ENCODE results near the gene UACA. TPM values are rescaled to one million over a fixed set of nuclear protein-coding genes. Genes with fewer than 3 reads are reported as not detected.

Gene UACA
- total and polyA plus RNA-seq, 2 of the 8 experiments (the other 6 are each of a cell fraction or from before 2014, with no cell fraction given) = 28.6 to 38.9 TPM

GRCh38 chr15:70781236-70781635 lies 17.9 kb upstream of the UACA start:
- no peak overlapping the region for H4K91ac ChIP-seq (replicated peaks; ENCODE audit: insufficient read length, low read length)
- H2AK5ac ChIP-seq (ENCODE audit: low read depth, low read length) = no peak overlapping the region
- TF ChIP-seq ATF2 (IDR thresholded peaks at IDR 0.05; ENCODE audit: low read length) = no peak
- no peak for TF ChIP-seq YY1 (IDR thresholded peaks at IDR 0.05; ENCODE audit: low read depth, low read length)
- TF ChIP-seq SIRT6 (IDR thresholded peaks at IDR 0.05; ENCODE audit: low read length) = no peak
- TF ChIP-seq CHD2 (IDR thresholded peaks at IDR 0.05; ENCODE audit: low read length) = no peak
- no peak for TF ChIP-seq SAP30 (IDR thresholded peaks at IDR 0.05; ENCODE audit: insufficient read depth, insufficient replicate concordance, low read length)
- TF ChIP-seq POLR2A (IDR thresholded peaks at IDR 0.05; ENCODE audit: control extremely low read depth in 1 of 2, low read depth in 2 of 2, low read length in 2 of 2) = no peak
- no peak for TF ChIP-seq BACH1 (IDR thresholded peaks at IDR 0.05; ENCODE audit: low read length)
- no peak for TF ChIP-seq SRF (IDR thresholded peaks at IDR 0.05; ENCODE audit: low read depth, low read length)
- H3K14ac ChIP-seq (ENCODE audit: insufficient read length) = no peak overlapping the region
- WGBS, 2 experiments (ENCODE audit: extremely low coverage in 1 of 2, insufficient coverage in 1 of 2, insufficient read length in 1 of 2, insufficient replicate concordance in 2 of 2, low coverage in 1 of 2, low lambda C conversion rate in 2 of 2, missing lambda C conversion rate in 1 of 2) = 88% methylated on average over 4 of the region's 5 CpGs; no CpG with 5 or more reads in 1 of the 2 experiments
- H3K23me2 ChIP-seq (ENCODE audit: low read depth, low read length) = no peaks in the 10 kb centered on the region; the same call in 1 of the 2 replicates
- H3K36me3 ChIP-seq (ENCODE audit: control insufficient read depth in 2 of 4, insufficient read depth in 4 of 4, low read length in 3 of 4) = no peaks in the 10 kb centered on the region
- H4K8ac ChIP-seq (ENCODE audit: extremely low read depth, insufficient read depth, low read length) = no peak overlapping the region
- no peaks in the 10 kb centered on the region for H3K4me1 ChIP-seq (replicated peaks in 1 of 4; ENCODE audit: control insufficient read depth in 3 of 4, insufficient read depth in 4 of 4, low read length in 3 of 4)
- POLR2A ChIA-PET (ENCODE audit: partially characterized antibody) = no interaction called here
- no peak for FAIRE-seq
- no peaks in the 10 kb centered on the region for H4K20me1 ChIP-seq (replicated peaks in 1 of 2; ENCODE audit: control insufficient read depth in 1 of 2, insufficient read depth in 2 of 2, low read length in 2 of 2)
- CTCF ChIA-PET (ENCODE audit: partially characterized antibody) = interaction anchor here (0.6 to 4.8 kb wide), 2 partner anchors 31 to 56 kb away, joined by 3 to 18 read pairs; no protein-coding TSS in a partner anchor
- H4K5ac ChIP-seq (ENCODE audit: insufficient read length, low read depth, low read length) = no peak overlapping the region
- H2BK12ac ChIP-seq (ENCODE audit: low read depth, low read length) = no peak overlapping the region
- no peak overlapping the region for H2BK20ac ChIP-seq (ENCODE audit: low read length)
- H3K4me2 ChIP-seq (ENCODE audit: insufficient read depth in 1 of 2, low read depth in 2 of 2, low read length in 2 of 2) = no peak overlapping the region
- no peak for DNase-seq (ENCODE audit: low read depth in 1 of 2, low spot score in 2 of 2)
- no peak overlapping the region for H3K4ac ChIP-seq (replicated peaks; ENCODE audit: insufficient read length, low read depth, low read length)
- H2BK5ac ChIP-seq (ENCODE audit: low read depth, low read length) = no peak overlapping the region
- no peaks in the 10 kb centered on the region for H3K9me3 ChIP-seq (ENCODE audit: insufficient read depth in 2 of 2, low read depth in 1 of 2, low read length in 1 of 2)
- H3K18ac ChIP-seq (ENCODE audit: extremely low read depth, low read length) = no peak overlapping the region
- no peak overlapping the region for H2BK120ac ChIP-seq (replicated peaks; ENCODE audit: low read depth, low read length)
- no peaks in the 10 kb centered on the region for H3K27me3 ChIP-seq (replicated peaks in 1 of 4; ENCODE audit: control insufficient read depth in 3 of 4, extremely low read depth in 1 of 4, insufficient read depth in 3 of 4, low read length in 3 of 4)
- H3K9ac ChIP-seq (replicated peaks in 1 of 4; ENCODE audit: extremely low read depth in 1 of 4, low read depth in 3 of 4, low read length in 3 of 4) = no peak overlapping the region
- H2AFZ ChIP-seq (ENCODE audit: low read length) = no peak overlapping the region
- no peaks in the 10 kb centered on the region for H3K79me1 ChIP-seq (ENCODE audit: low read depth, low read length)
- no peak overlapping the region for H3K27ac ChIP-seq (ENCODE audit: low read depth, low read length)
- H2BK15ac ChIP-seq (ENCODE audit: low read length) = no peak overlapping the region
- no peak overlapping the region for H3K56ac ChIP-seq (replicated peaks; ENCODE audit: insufficient read length, low read depth, low read length)
- H3K23ac ChIP-seq (ENCODE audit: insufficient read length) = no peak overlapping the region
- no peaks in the 10 kb centered on the region for H3K79me2 ChIP-seq (ENCODE audit: control insufficient read depth in 1 of 2, insufficient read depth in 2 of 2, low read length in 2 of 2)
- no peak overlapping the region for H3K4me3 ChIP-seq (ENCODE audit: extremely low read depth in 1 of 4, insufficient read depth in 2 of 4, low read depth in 3 of 4, low read length in 4 of 4)
